Parietal lobe (tissue), 2 donors: ENCODE data around the gene DUS2. TPM values are rescaled to one million over a fixed set of nuclear protein-coding genes. Genes with fewer than 3 reads are reported as not detected.

Source experiments
- small RNA-seq: library from RNA; depleted of rRNA; stranded (forward); fragments of <200 nt; gene quantifications from one replicate; pipeline ENCODE3, GENCODE V24; 2014; ENCODE audit warnings: low replicate concordance
- total RNA-seq: library from RNA; depleted of rRNA; stranded (reverse); fragments of >200 nt; gene quantifications from one replicate; pipeline ENCODE4 v1.2.3, GENCODE V29; 2014

Gene DUS2
- 15.7 TPM for total RNA-seq

GRCh38 chr16:68022728-68023537 lies at the start of gene DUS2, which contains the start of gene DDX28:
Gene DUS2, plus strand, starts transcription at chr16:68023284. Its CDS starts 14,740 bp downstream, at chr16:68038024.
Gene DDX28, minus strand, starts transcription at chr16:68023232. Its CDS starts 30 bp downstream, at chr16:68023202.

GRCh38 chr16:67979955-67980678 lies 43.0 kb upstream of the DUS2 start, which contains the start of gene DPEP3:
Gene DPEP3, minus strand, starts transcription at chr16:67980499. Its CDS starts 119 bp downstream, at chr16:67980380.

GRCh38 chr16:67998779-67999688 lies 24.1 kb upstream of the DUS2 start, which contains the start of gene DPEP2:
Gene DPEP2, minus strand, starts transcription at chr16:67999484. Its CDS starts 6,272 bp downstream, at chr16:67993212.

GRCh38 chr16:68015681-68016080 lies 7.4 kb upstream of the DUS2 start, which contains the start of gene DPEP2NB:
Gene DPEP2NB, minus strand, starts transcription at chr16:68015911. Its CDS starts 141 bp downstream, at chr16:68015770.

GRCh38 chr16:68085259-68086071 lies 62.4 kb downstream of the DUS2 start, which contains the start of gene NFATC3:
Gene NFATC3, plus strand, starts transcription at chr16:68085370. Its CDS starts 312 bp downstream, at chr16:68085682.

Small RNA genes lying within 50 kb of the gene (small RNA-seq; reads per million reads assigned to genes)
- gene RF00019: not detected
- gene RNU6-359P: not detected

Other genes with a start within 250 kb of the DUS2 start
- gene RANBP10, start 216.7 kb upstream of the DUS2 start, total RNA-seq: 16.0 TPM
- 6.3 TPM for gene TSNAXIP1, start 216.4 kb upstream of the DUS2 start, total RNA-seq
- 25.7 TPM for gene THAP11, start 181.0 kb upstream of the DUS2 start, total RNA-seq
- 110 TPM for gene NUTF2, start 176.4 kb upstream of the DUS2 start, total RNA-seq
- gene CENPT, start 175.6 kb upstream of the DUS2 start, total RNA-seq: 49.1 TPM
- 67.0 TPM for gene EDC4, start 150.2 kb upstream of the DUS2 start, total RNA-seq
- gene NRN1L, start 138.4 kb upstream of the DUS2 start, total RNA-seq: not detected
- 21.3 TPM for gene PSKH1, start 130.0 kb upstream of the DUS2 start, total RNA-seq
- gene CTRL, start 91.4 kb upstream of the DUS2 start, total RNA-seq: 4.7 TPM
- gene PSMB10, start 86.4 kb upstream of the DUS2 start, total RNA-seq: 11.6 TPM
- gene LCAT, start 79.2 kb upstream of the DUS2 start, total RNA-seq: 1.3 TPM
- gene SLC12A4, start 54.6 kb upstream of the DUS2 start, total RNA-seq: 13.5 TPM
- gene DPEP3, start 42.8 kb upstream of the DUS2 start, total RNA-seq: not detected
- gene DPEP2, start 23.8 kb upstream of the DUS2 start, total RNA-seq: not detected
- gene DPEP2NB, start 7.4 kb upstream of the DUS2 start, total RNA-seq: not detected
- 8.8 TPM for gene DDX28, start 52 bp upstream of the DUS2 start, total RNA-seq
- 26.6 TPM for gene NFATC3, start 62.1 kb downstream of the DUS2 start, total RNA-seq
- not detected for gene ESRP2, start 212.8 kb downstream of the DUS2 start, total RNA-seq
- 17.8 TPM for gene PLA2G15, start 222.1 kb downstream of the DUS2 start, total RNA-seq
- gene SLC7A6, start 241.2 kb downstream of the DUS2 start, total RNA-seq: 46.3 TPM